ENCODE data around the gene ERVFRD-1.

ERVFRD-1 gene

GRCh38 chr6:11085758-11086435, 25.6 kb downstream of the ERVFRD-1 start:
- no peak for DNase-seq

- no peak for DNase-seq
Observed at GRCh38 chr6:11083956-11084355, 27.6 kb downstream of the ERVFRD-1 start.

- no peak for DNase-seq
Observed at GRCh38 chr6:11083491-11083890, 28.0 kb downstream of the ERVFRD-1 start.

GRCh38 chr6:11080296-11080695, 31.2 kb downstream of the ERVFRD-1 start:
- DNase-seq: no peak

- DNase-seq: no peak
Observed at GRCh38 chr6:11078266-11078665, 33.3 kb downstream of the ERVFRD-1 start.

GRCh38 chr6:11076540-11076939, 35.0 kb downstream of the ERVFRD-1 start:
- no peak for DNase-seq

GRCh38 chr6:11072101-11072500, 39.4 kb downstream of the ERVFRD-1 start:
- DNase-seq: no peak

GRCh38 chr6:11069760-11070159, 41.8 kb downstream of the ERVFRD-1 start:
- no peak for DNase-seq

- no peak for DNase-seq
Observed at GRCh38 chr6:11067348-11067747, 44.2 kb downstream of the ERVFRD-1 start.

- DNase-seq: no peak
Observed at GRCh38 chr6:11066505-11067347, 44.8 kb downstream of the ERVFRD-1 start.

GRCh38 chr6:11065436-11066202, 45.9 kb downstream of the ERVFRD-1 start:
- no peak for DNase-seq

GRCh38 chr6:11064836-11065235, 46.7 kb downstream of the ERVFRD-1 start:
- DNase-seq: no peak

GRCh38 chr6:11062715-11063114, 48.8 kb downstream of the ERVFRD-1 start:
- DNase-seq: no peak

GRCh38 chr6:11062083-11062482, 49.4 kb downstream of the ERVFRD-1 start:
- DNase-seq: no peak

- no peak for DNase-seq
Observed at GRCh38 chr6:11058406-11058805, 53.1 kb downstream of the ERVFRD-1 start.

- DNase-seq: no peak
Observed at GRCh38 chr6:11056871-11057270, 54.7 kb downstream of the ERVFRD-1 start.

- DNase-seq: no peak
Observed at GRCh38 chr6:11055127-11055627, 56.3 kb downstream of the ERVFRD-1 start.

GRCh38 chr6:11054722-11055121, 56.8 kb downstream of the ERVFRD-1 start:
- no peak for DNase-seq

- no peak for DNase-seq
Observed at GRCh38 chr6:11053307-11053706, 58.2 kb downstream of the ERVFRD-1 start.

All from stimulated activated CD4-positive, alpha-beta T cell treated with anti-CD3 and anti-CD28 coated beads, Interleukin-15, amount 100 ng/mL, for 24 hours (primary cell).